Stimulated activated CD8-positive, alpha-beta memory T cell treated with anti-CD3 and anti-CD28 coated beads, Interleukin-4, amount 100 ng/mL, for 48 hours (primary cell): Measurements from ENCODE around the gene KIFC3.

Source experiments
- DNase-seq: peaks from one replicate; pipeline ENCODE4 v3.0.0-alpha.2; 2020

KIFC3 gene

DNA sequence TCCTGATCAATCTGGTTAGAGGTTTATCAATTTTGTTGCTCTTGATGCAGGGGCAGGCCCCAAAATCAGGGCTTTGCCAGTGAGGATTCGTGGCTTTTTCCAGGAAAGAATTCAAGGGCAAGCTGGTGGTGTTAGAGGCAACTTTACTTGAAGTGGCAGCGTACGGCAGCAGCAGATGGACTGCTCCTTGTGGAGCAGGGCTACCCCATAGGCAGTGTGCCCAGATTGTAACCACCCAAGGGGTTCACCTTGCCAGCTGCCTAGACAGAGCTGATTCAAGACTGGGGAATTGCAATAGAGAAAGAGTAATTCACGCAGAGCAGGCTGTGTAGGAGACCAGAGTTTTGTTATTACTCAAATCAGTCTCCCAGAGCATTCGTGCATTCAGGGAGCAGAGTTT lies 90.9 kb downstream of the KIFC3 start:
- no peak for DNase-seq

GRCh38 chr16:57709663-57710062 lies 92.6 kb downstream of the KIFC3 start:
- DNase-seq: no peak
